Measurements from ENCODE around the gene ATP6V1F.

GRCh38 chr7:128879461-128879938 lies 16.8 kb downstream of the ATP6V1F start:
- TF ChIP-seq EZH2 (IDR thresholded peaks at IDR 0.05; ENCODE audit: borderline replicate concordance, low read length) = no peak
- no peak for TF ChIP-seq CTCF (IDR thresholded peaks at IDR 0.05; ENCODE audit: low read length)

Data from OCI-LY1 (cell line).